ENCODE measurements around the gene PLA2G4F.

The PLA2G4F gene

GRCh38 chr15:42157981-42158765 lies 1.7 kb upstream of the PLA2G4F start:
- Histone ChIP-seq H3K9ac (ENCODE audit: insufficient read length, low read depth) (no peak overlapping the region), H3K4me3 (ENCODE audit: insufficient read length, low read depth) (no peak overlapping the region), H3K4me1 (ENCODE audit: insufficient read depth, insufficient read length) (peaks cover 8% of the 10 kb centered on the region), H3K27me3 (ENCODE audit: insufficient read depth, insufficient read length) (no peaks in the 10 kb centered on the region), H3K36me3 (ENCODE audit: insufficient read depth, insufficient read length, low read length) (peaks cover 47% of the 10 kb centered on the region), H3K9me3 (ENCODE audit: insufficient read depth, low read length) (no peaks in the 10 kb centered on the region)
- no peak for TF ChIP-seq YY1 (IDR thresholded peaks at IDR 0.05; ENCODE audit: insufficient read depth, insufficient read length)
- DNase-seq (ENCODE audit: low read depth, low spot score), result no peak

DNA sequence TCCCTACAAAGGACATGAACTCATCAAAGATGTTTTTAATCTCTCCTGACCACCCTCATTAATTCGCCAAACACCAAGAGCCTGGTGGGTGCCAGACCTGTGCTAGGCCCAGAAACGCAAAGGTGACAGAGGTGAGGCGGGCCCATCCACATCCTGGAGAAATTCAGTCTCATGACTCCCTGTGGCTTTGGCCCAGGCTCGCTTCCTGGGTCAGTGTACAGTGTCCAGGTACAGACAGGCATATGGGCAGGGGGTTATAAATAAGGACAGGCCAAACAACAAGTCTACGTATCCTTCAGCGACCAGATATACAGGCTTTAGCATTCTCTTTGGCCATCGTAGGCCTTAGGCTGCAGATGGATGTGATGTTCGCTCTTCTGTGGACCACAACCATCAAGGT lies 945 bp upstream of the PLA2G4F start:
- no peak for DNase-seq (ENCODE audit: low read depth, low spot score)
- no peak for TF ChIP-seq YY1 (IDR thresholded peaks at IDR 0.05; ENCODE audit: insufficient read depth, insufficient read length)
- TF ChIP-seq SUZ12 (IDR thresholded peaks at IDR 0.05; ENCODE audit: extremely low read depth, insufficient read depth, insufficient read length), result no peak
- no peak for TF ChIP-seq ZNF274 (IDR thresholded peaks at IDR 0.05; ENCODE audit: low read depth, low read length)

DNA sequence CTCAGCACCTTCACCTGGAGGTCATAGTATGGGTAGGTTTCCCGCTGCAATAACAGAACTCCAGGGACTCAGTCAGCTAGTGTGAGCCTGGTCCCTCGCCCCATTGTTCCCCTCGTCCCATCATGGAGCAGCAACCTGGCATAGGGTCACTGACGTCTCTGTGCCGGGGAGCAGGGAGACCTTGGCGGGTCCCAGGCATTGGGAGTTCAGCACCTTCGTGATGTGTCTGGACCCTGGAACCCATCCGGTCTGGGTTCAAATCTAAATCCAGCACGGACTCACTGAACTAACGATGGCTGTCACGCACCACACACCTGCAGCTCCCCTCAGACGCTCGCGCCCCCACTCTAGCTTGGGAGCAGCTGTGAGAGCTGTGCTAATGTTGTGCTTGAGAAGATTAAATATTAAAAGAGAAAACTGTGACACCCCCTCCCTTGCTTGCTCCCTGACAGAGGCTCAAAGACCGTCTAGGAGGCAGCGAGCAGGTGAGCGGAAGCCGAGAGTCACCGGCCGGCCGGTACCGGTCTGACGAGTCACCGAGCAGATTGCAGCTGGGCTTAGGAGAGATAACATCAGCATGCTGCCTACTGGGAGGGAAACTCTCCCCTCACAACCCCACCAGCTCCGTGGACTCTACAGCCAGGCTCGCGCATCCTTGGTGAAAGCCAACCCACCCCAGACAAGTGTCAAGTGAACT lies 742 bp downstream of the PLA2G4F start:
- no peak overlapping the region for H3K4me3 ChIP-seq (ENCODE audit: insufficient read length, low read depth)
- peaks cover 8% of the 10 kb centered on the region for H3K4me1 ChIP-seq (ENCODE audit: insufficient read depth, insufficient read length)
- H3K27me3 ChIP-seq (ENCODE audit: insufficient read depth, insufficient read length), result no peaks in the 10 kb centered on the region
- peaks cover 22% of the 10 kb centered on the region for H3K36me3 ChIP-seq (ENCODE audit: insufficient read depth, insufficient read length, low read length)
- H3K9ac ChIP-seq (ENCODE audit: insufficient read length, low read depth), result no peak overlapping the region
- no peak for DNase-seq (ENCODE audit: low read depth, low spot score)
- no peak for TF ChIP-seq ZNF274 (IDR thresholded peaks at IDR 0.05; ENCODE audit: low read depth, low read length)
- TF ChIP-seq SUZ12 (IDR thresholded peaks at IDR 0.05; ENCODE audit: extremely low read depth, insufficient read depth, insufficient read length), result no peak
- TF ChIP-seq YY1 (IDR thresholded peaks at IDR 0.05; ENCODE audit: insufficient read depth, insufficient read length), result no peak
- no peaks in the 10 kb centered on the region for H3K9me3 ChIP-seq (ENCODE audit: insufficient read depth, low read length)

More for the DNA sequence above, 945 bp upstream of the PLA2G4F start:
- no peak overlapping the region for H3K4me3 ChIP-seq (ENCODE audit: insufficient read length, low read depth)
- no peak overlapping the region for H3K9ac ChIP-seq (ENCODE audit: insufficient read length, low read depth)
- peaks cover 8% of the 10 kb centered on the region for H3K4me1 ChIP-seq (ENCODE audit: insufficient read depth, insufficient read length)
- H3K27me3 ChIP-seq (ENCODE audit: insufficient read depth, insufficient read length), result no peaks in the 10 kb centered on the region
- no peaks in the 10 kb centered on the region for H3K9me3 ChIP-seq (ENCODE audit: insufficient read depth, low read length)
- peaks cover 39% of the 10 kb centered on the region for H3K36me3 ChIP-seq (ENCODE audit: insufficient read depth, insufficient read length, low read length)

DNA sequence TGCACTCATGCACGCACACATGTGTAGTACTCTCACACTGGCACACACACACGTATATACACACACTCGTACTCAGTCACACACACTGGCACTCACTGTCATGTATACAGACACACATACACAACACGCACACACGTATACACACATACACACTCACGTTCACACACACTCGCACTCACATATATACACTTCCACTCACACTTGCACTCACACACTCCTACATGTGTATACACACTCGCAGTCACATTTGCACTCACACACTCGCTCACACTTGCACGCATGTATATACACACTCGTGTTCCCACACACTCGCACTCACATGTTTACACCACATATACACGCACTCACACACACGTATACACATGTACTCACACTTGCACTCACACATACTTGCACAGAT lies 1.5 kb downstream of the PLA2G4F start:
- TF ChIP-seq YY1 (IDR thresholded peaks at IDR 0.05; ENCODE audit: insufficient read depth, insufficient read length), result no peak
- TF ChIP-seq ZNF274 (IDR thresholded peaks at IDR 0.05; ENCODE audit: low read depth, low read length), result no peak
- TF ChIP-seq SUZ12 (IDR thresholded peaks at IDR 0.05; ENCODE audit: extremely low read depth, insufficient read depth, insufficient read length), result no peak
- Histone ChIP-seq H3K36me3 (ENCODE audit: insufficient read depth, insufficient read length, low read length) (peaks cover 15% of the 10 kb centered on the region), H3K4me1 (ENCODE audit: insufficient read depth, insufficient read length) (peaks cover 8% of the 10 kb centered on the region), H3K9ac (ENCODE audit: insufficient read length, low read depth) (no peak overlapping the region), H3K9me3 (ENCODE audit: insufficient read depth, low read length) (no peaks in the 10 kb centered on the region), H3K4me3 (ENCODE audit: insufficient read length, low read depth) (no peak overlapping the region), H3K27me3 (ENCODE audit: insufficient read depth, insufficient read length) (no peaks in the 10 kb centered on the region)
- DNase-seq (ENCODE audit: low read depth, low spot score), result no peak

- Histone ChIP-seq H3K27me3 (ENCODE audit: insufficient read depth, insufficient read length) (no peaks in the 10 kb centered on the region), H3K9ac (ENCODE audit: insufficient read length, low read depth) (no peak overlapping the region), H3K36me3 (ENCODE audit: insufficient read depth, insufficient read length, low read length) (peaks cover 9% of the 10 kb centered on the region), H3K4me1 (ENCODE audit: insufficient read depth, insufficient read length) (peaks cover 8% of the 10 kb centered on the region), H3K9me3 (ENCODE audit: insufficient read depth, low read length) (no peaks in the 10 kb centered on the region), H3K4me3 (ENCODE audit: insufficient read length, low read depth) (no peak overlapping the region)
- no peak for DNase-seq (ENCODE audit: low read depth, low spot score)
- TF ChIP-seq YY1 (IDR thresholded peaks at IDR 0.05; ENCODE audit: insufficient read depth, insufficient read length) (no peak), ZNF274 (IDR thresholded peaks at IDR 0.05; ENCODE audit: low read depth, low read length) (no peak), SUZ12 (IDR thresholded peaks at IDR 0.05; ENCODE audit: extremely low read depth, insufficient read depth, insufficient read length) (no peak)
Measured at GRCh38 chr15:42154212-42154941, 2.1 kb downstream of the PLA2G4F start.

GRCh38 chr15:42153874-42154211 lies 2.6 kb downstream of the PLA2G4F start:
- no peak for TF ChIP-seq SUZ12 (IDR thresholded peaks at IDR 0.05; ENCODE audit: extremely low read depth, insufficient read depth, insufficient read length)
- TF ChIP-seq ZNF274 (IDR thresholded peaks at IDR 0.05; ENCODE audit: low read depth, low read length), result no peak
- TF ChIP-seq YY1 (IDR thresholded peaks at IDR 0.05; ENCODE audit: insufficient read depth, insufficient read length), result no peak
- Histone ChIP-seq H3K9ac (ENCODE audit: insufficient read length, low read depth) (no peak overlapping the region), H3K36me3 (ENCODE audit: insufficient read depth, insufficient read length, low read length) (peaks cover 4% of the 10 kb centered on the region), H3K9me3 (ENCODE audit: insufficient read depth, low read length) (no peaks in the 10 kb centered on the region), H3K4me1 (ENCODE audit: insufficient read depth, insufficient read length) (peaks cover 8% of the 10 kb centered on the region), H3K4me3 (ENCODE audit: insufficient read length, low read depth) (no peak overlapping the region), H3K27me3 (ENCODE audit: insufficient read depth, insufficient read length) (no peaks in the 10 kb centered on the region)
- DNase-seq (ENCODE audit: low read depth, low spot score), result no peak
